GM10266 (cell line): ENCODE measurements around the gene PAXX.

Experiments
- DNase-seq: peaks from one replicate; pipeline ENCODE4 v3.0.0; 2012; ENCODE audit errors: extremely low spot score
- TF ChIP-seq, protein P1 (sequence below): IDR thresholded peaks from 2 replicates; pipeline ENCODE4 v1.5.1; 2012; ENCODE audit warnings: mild to moderate bottlenecking, low read depth; ENCODE audit not compliant: control insufficient read depth, insufficient read depth; ENCODE audit errors: missing control alignments

Gene PAXX

DNA sequence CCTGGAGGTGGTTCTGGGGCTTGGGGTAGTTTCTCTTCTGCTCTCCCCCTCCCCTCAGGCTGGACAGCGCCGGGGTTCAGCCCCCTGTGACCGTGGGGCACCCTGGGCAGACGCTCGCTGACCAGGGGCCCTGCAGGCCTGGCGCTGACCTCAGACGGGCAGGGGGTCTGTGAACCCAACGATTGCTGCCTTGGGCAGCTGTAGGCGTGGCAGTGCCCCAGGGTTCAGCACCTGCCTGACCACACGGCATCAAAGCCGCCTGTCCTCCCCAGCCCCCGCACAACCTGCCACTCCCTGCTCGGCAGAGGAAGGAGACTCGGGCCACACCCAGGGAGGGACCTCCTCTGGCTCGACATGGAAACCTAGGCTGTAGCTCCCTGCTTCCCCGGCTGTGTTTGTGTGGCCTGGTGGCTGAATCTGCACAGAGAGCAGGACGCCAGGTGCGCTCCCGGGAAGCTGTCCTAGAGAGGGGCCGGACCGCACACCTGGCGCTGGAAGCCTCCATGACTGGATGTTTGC, 28.0 kb upstream of the PAXX start:
- no peak for DNase-seq
- TF ChIP-seq, protein P1, sequence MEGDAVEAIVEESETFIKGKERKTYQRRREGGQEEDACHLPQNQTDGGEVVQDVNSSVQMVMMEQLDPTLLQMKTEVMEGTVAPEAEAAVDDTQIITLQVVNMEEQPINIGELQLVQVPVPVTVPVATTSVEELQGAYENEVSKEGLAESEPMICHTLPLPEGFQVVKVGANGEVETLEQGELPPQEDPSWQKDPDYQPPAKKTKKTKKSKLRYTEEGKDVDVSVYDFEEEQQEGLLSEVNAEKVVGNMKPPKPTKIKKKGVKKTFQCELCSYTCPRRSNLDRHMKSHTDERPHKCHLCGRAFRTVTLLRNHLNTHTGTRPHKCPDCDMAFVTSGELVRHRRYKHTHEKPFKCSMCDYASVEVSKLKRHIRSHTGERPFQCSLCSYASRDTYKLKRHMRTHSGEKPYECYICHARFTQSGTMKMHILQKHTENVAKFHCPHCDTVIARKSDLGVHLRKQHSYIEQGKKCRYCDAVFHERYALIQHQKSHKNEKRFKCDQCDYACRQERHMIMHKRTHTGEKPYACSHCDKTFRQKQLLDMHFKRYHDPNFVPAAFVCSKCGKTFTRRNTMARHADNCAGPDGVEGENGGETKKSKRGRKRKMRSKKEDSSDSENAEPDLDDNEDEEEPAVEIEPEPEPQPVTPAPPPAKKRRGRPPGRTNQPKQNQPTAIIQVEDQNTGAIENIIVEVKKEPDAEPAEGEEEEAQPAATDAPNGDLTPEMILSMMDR, result no peak

GRCh38 chr9:136964833-136965422, 27.3 kb upstream of the PAXX start:
- TF ChIP-seq, protein P1, result no peak

GRCh38 chr9:136965771-136966484, 26.3 kb upstream of the PAXX start:
- DNase-seq, result no peak
- TF ChIP-seq, protein P1, result no peak

More at GRCh38 chr9:136964833-136965422, 27.3 kb upstream of the PAXX start:
- no peak for DNase-seq

DNA sequence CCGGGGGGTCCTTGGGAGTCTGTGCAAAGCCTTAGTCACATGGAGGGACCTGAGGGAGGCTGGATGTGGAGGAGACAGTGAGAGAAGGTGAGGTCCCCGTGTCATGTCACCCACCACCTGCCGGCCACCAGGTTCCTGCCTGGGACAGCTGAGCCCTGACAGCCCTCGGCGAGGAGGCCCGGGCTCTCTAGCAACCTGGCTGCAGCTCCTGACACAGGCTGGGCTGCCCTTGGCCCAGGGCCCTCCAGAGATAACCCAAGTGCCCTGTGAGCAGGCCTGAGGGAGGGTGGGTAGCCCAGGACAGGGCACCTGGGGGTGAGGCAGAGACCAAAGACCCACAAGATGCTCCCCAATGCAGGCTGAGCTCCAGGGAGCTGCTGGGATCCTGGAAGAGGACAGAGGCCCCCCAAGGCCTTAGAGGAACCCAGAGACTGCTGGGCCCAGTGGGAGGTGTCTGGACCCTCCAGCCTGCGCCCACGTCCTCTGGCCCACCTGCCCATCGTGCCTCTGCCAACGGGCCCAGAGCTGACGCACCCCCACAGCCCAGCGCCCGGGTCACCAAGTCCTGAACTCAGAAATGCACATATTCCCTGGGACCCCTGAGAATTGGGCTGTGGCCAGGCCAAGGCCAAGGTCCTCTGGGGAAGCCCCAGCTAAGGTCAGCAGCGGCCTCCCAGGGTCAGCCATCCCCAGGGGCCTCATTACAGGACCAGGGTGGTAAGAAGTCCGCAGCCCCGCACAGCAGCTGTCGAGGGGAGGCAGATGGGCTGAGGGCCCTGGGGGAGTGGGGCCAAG, 23.7 kb upstream of the PAXX start:
- TF ChIP-seq, protein P1, result no peak
- no peak for DNase-seq

DNA sequence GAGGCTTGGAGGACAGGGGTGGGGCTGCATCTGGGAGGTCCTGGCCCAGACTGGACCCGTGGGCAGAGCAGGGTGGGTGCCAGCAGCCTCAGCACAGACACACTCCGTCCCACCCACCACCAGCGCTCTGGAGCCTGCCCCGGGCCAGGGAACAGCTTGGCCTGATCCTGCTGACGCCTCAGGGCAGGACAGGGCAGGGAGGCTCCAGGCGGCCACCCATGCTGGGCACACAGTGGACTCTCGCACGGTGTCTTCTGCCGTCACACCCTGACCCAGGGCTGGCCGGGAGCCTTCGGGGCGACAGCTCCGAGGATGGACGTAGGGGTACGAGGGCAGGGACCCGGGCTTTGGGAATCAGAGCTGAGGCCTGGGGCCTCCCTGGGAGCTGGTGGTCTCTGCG, 23.1 kb upstream of the PAXX start:
- TF ChIP-seq, protein P1, result no peak
- DNase-seq, result no peak

DNA sequence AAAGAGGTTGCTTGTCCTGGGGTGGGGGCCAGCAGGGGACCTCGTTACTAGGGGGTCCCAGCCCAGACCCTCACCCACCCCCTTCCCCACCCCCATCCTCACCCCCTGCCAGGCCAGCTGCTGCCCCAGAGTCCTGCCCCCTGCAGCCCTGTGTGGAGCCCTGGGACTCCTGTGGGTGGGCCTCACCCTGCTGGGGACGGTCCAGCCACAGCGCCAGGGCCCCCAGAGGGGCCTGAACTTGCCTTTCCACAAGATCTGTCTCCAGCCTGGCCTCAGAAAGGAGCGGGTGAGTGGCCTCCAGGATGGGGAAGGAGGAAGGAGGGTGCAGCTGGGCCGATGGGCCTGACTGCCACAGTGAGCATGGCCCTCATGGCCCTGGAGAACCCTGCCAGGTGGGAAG, 22.4 kb upstream of the PAXX start:
- TF ChIP-seq, protein P1, result no peak
- no peak for DNase-seq

GRCh38 chr9:136970361-136970760, 21.9 kb upstream of the PAXX start:
- TF ChIP-seq, protein P1, result no peak
- DNase-seq, result no peak
